Activated CD8-positive, alpha-beta memory T cell treated with anti-CD3 and anti-CD28 coated beads, Interleukin-2, amount 50 U/mL, for 1 hour (primary cell): ENCODE data around the gene SPPL2C.

Source experiments
- DNase-seq: peaks from one replicate; pipeline ENCODE4 v3.0.0-alpha.2; 2020; ENCODE audit errors: extremely low read depth

The SPPL2C gene

DNA sequence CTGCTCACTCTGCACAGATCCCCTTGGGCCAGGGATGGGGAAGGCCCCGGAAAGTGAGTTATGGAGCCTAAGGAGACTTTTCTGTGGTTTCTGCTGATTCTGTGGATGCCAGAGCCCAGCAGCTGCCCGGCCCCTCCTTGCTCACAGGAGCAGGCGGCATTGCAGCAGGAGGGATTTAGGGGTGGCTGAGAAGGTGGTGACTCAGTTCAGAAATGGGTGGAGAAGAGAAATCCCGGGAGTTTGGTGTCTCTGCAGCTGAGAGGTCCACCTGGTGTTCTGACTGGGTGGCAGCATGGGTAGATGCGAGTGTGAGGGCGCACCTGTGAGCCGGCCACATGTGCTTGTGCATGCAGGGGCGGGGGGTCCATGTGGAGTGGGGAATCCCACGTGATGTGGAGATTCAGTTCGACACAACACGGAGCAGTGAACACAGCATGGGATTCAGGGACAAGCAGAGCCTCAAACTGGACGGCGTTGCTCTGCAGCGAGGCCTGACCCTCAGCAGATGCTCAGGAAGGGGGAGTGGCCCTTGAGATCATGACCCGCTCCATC, 16.0 kb upstream of the SPPL2C start:
- DNase-seq = no peak

DNA sequence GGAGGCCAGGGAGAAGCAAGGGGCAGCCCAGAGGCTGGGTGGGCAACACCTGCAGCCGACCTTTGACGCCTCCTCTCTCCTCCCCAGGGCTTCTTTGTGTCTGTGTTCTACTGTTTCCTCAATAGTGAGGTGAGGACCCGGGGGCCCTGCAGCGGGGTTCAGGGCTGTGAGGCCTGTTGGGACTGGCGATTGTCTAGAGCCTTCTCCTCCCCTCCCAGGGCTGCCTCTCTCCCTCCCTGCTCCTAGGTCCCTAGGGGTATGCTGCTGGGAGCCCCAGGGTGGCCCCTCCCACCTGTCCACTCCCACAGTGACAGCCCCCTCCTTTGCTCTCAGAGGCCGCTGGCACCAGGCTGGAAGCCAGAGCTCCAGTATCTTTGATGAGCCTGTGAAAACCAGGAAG, 10.8 kb upstream of the SPPL2C start:
- DNase-seq = no peak

DNA sequence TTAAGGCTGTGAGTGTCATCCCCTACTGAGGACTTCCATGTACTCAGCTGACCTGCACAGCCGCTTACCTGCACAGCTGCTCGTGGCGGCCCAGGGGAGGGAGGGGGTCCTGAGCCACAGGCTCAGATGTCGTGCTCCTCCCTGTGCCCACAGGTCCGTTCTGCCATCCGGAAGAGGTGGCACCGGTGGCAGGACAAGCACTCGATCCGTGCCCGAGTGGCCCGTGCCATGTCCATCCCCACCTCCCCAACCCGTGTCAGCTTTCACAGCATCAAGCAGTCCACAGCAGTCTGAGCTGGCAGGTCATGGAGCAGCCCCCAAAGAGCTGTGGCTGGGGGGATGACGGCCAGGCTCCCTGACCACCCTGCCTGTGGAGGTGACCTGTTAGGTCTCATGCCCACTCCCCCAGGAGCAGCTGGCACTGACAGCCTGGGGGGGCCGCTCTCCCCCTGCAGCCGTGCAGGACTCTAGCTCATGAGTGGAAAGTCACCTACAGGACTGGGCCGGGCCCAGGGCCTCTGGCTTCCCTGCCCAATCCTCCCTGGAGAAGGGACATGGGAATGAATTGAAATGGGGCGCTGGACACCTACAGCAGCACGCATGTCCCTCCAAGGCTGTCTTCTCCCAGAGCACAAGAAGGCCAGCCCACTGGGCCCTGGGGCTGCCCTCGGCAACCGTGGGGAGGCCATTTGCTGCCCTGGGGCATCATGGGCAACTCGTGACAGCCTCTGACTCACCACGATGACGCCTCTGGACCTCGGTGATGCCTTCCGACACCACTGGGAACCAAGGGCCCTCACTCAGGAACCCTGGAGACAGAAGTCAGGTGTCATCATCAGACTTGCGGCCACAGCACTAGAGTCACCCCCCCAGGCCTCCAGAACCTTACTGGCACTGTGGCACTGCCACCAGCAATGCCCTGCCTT, 9.9 kb upstream of the SPPL2C start:
- no peak for DNase-seq

DNA sequence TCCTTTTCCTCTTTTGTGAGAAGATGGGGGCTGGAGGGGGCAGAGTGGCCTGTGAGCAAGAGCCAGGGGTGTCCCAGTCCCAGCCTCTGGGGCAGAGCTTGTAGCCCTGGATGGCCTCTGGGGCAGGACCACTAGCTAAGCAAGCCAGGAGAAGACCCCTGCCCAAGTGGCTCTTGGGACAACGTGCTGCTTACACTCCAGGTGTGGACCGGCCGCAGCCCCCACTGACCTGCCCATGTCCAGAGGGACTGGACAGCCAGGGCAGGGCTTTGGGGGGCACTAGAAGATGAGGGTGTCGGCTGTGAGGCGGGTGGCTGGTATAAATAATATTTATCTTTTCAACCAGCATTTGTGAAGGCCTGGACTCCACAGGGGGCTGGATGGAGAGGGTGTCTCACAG, 9.2 kb upstream of the SPPL2C start:
- DNase-seq = no peak

DNA sequence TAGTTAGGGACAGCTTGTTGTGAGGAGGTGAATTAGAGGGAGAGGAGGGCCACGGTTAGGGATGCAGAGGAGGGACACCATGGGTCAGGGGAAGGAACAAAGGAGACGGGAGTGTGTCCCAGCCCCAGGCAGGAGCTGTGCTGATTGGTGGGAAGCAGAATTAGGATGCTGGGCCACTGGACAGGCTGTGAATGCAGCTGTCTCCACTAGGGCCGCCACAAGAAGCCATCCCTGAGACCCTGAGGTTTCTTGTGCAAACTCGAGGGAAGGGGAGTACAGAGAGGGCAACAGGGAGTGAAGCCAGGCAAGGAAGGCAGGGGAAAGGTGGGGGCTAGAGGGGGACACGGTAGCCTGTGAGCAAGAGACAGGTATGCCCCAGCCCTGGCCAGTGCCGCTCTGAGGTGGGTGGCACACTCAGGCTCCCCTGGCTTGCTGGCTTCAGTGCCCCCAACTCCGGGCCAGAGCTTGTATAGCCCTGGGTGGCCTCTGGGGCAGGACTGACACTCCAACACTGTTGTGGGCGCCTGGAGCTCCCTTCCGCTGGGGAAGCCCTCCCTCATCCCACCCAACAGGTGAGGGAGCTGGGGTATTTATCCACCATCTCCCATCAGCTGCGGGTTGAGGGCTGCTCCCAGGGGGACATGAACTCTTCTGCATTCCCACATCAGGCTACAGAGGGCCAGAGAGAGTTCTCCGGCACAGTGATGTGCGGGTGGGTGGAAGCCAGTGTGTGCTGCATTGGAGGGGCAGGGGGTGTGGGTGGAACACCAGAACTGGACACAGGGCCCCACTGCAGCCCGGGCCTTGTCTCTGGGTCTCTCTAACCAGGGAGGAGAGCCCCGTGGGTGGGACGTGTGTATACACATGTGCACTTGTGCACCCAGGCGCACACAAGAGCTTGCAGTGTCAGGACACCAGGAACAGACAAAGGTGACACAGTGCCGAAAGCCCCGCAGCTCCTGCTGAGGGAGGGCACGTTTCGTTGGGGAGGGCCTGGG, 8.3 kb upstream of the SPPL2C start:
- DNase-seq = no peak

DNA sequence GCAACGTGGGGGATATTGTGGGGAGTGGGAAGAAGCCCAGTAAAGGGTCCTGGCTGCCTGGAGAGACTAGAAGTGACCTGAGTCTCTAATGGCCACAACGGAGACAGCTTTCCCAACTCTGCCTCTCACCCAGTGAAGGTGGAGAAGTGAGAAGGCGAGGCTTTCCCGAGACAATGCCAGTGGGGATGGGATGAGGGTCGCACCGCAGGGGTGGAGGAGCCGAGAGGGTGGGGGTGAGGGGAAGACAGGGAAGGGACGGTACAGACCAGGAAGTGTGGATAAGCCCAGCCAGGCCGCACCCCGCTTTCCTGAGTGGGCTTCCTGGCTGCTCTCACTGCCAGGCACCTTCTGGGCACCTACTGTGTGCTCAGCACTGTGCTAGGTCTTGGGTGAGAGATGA, 7.5 kb upstream of the SPPL2C start:
- no peak for DNase-seq

DNA sequence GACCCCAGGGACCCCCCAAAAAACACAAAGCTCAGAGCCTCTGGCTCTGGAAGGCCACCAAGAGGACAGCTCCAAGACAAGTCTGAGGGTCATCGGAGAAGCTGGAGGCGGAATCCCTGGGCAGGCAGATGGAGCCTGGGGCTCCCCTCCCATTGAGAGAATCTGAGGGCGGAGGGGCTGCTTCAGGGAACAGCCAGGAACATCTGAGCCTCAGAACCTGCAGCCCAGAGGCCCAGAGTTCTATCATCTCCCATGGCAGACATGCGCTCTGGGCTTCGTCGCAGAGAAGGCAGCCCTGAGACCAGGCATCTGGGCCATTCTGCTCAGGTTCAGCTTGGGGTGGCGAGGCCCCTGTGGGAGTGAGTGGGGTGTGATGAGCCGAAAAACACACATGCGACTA, 7.1 kb upstream of the SPPL2C start:
- no peak for DNase-seq

DNA sequence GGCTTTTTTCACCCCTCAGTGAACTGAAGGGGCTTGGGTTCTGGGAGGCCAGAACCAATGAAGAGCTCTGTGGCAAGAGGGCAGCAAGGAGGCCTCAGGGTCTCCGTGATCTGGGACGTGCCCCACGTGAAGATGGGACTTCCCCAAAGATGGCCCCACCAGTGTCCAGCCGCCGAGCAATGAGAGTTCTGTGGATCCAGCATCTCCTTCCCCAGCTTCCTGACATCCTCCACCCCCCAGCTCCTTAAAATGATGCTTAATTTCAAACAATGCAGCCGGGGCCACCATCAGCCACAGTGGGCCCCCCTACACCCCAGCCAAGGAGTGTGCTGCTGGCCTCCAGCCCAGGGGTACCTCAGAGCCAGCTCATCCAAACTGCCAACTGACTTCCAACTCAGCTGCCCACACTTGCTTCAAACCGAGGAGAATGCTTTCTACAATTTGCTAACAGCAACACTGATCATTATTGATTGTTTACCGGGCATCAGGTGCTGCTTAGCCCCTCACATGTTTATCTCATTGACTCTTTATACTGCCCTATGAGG, 5.9 kb upstream of the SPPL2C start:
- DNase-seq = no peak

DNA sequence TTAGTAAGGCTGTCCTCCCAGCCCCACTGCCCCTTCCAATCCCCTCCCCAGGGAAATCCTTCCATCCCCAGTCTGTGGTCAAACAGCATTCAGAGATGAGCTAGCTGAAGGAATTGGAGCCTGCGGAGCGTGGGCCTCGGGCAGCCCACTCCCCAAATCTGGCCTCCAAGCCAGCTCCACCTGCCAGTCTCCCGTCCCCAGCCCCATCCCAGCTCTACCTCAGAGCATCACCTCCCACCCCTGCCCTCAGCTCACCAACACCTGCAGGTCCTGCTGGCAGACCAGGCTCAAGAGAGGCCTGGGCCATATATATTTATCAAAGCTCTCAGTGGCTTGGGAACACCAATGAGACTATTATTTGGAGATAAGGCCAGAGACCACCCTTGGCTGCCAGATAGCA, 5.2 kb upstream of the SPPL2C start:
- DNase-seq = no peak

DNA sequence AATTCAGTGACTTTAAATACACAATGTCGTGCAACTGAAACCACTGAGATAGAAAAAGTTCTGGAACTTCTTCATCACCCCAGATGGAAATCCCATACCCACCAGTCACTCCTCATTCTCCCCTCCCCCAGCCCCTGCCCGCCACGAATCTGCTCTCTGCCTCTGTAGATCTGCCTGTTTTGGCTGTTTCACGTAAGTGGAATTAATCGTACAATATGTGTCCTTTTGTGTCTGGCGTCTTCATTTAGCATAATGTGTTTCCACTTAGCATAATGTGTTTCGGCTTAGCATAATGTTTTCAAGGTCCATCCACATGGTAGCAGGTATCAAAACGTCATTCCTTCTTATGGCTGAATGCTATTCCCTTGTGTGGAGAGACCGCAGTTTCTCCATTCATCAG, 3.5 kb upstream of the SPPL2C start:
- DNase-seq = no peak

DNA sequence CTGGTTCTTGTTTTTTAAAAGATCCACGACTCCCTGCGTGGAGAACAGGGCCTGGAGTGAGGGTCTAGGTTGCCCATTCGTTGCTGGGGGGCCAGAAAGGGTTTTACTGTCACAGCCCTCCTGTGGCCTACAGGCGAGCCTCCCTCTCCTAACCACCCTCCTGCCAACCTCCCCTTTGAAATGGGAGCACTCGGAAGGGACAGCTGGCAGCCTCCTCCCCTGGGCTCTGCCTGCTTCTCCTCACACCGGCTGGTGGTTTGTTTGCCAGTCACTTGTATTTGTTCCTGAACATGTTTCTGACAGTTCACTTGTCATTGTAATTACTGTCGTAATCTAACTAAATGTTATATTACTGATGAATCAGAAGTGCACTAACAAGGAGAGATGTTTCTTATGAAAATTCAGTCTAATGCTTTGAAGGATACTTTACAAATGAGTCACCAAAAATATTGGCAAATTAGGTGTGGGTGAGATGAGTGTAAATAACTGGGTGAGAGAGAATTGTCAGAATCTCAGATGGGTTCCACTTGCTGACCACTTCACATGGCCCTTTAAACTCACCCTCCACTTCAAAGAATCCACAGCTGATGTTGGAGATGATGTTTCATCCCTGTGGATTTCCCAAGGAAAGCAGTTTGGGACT, 2.7 kb upstream of the SPPL2C start:
- DNase-seq = no peak

DNA sequence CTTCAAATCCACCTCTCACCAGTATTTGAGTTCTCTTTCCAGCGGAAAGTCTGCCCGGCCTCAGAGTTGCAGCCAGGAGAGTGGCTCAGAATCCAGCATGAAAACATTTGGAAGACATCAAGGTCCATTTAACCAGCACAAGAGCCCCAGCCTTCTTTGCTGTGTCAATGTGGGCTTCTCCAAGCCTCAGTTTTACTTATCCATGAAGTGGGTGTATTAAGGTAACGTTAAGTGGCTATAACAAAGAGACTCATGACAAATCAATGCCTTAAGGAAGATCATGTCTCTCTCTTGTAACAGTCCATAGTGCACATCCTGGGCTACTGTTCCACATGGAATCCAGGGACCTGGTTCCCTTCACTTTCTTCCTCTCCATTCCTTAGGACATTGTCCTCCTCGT, 959 bp upstream of the SPPL2C start:
- DNase-seq = no peak

DNA sequence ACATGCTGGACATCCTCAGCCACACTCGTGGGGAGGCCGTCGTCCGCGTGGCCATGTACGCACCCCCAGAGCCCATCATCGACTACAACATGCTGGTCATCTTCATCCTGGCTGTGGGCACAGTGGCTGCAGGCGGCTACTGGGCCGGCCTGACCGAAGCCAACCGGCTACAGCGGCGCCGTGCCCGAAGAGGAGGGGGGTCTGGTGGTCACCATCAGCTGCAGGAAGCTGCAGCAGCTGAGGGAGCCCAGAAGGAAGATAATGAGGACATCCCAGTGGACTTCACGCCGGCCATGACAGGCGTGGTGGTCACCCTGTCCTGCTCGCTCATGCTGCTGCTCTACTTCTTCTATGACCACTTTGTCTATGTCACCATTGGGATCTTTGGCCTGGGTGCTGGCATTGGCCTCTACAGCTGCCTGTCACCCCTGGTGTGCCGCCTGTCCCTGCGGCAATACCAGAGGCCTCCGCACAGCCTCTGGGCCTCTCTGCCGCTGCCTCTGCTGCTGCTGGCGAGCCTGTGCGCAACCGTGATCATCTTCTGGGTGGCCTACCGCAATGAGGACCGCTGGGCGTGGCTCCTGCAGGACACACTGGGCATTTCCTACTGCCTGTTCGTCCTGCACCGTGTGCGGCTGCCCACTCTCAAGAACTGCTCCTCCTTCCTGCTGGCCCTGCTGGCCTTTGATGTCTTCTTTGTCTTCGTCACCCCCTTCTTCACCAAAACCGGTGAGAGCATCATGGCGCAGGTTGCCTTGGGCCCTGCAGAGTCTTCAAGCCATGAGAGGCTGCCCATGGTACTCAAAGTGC, 900 bp downstream of the SPPL2C start:
- DNase-seq = no peak

DNA sequence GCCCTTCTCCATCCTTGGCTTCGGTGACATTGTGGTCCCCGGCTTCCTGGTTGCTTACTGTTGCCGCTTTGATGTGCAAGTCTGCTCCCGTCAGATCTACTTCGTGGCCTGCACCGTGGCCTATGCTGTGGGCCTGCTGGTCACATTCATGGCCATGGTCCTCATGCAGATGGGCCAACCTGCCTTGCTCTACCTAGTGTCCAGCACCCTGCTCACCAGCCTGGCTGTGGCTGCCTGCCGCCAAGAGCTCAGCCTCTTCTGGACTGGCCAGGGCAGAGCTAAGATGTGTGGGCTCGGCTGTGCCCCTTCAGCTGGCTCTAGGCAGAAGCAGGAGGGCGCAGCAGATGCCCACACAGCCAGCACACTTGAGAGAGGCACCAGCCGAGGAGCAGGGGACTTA, 1.5 kb downstream of the SPPL2C start:
- DNase-seq = no peak

DNA sequence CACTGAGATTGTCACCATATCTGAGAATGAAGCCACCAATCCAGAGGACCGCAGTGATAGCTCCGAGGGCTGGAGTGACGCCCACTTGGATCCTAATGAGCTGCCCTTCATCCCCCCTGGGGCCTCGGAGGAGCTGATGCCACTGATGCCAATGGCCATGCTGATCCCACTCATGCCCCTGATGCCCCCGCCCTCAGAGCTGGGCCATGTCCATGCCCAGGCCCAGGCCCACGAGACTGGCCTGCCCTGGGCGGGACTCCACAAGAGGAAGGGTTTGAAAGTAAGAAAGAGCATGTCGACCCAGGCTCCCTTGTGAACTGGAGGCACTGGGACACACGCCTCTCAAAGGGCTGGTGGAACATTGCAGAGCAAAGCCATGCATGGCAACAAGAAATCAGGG, 2.0 kb downstream of the SPPL2C start:
- no peak for DNase-seq

DNA sequence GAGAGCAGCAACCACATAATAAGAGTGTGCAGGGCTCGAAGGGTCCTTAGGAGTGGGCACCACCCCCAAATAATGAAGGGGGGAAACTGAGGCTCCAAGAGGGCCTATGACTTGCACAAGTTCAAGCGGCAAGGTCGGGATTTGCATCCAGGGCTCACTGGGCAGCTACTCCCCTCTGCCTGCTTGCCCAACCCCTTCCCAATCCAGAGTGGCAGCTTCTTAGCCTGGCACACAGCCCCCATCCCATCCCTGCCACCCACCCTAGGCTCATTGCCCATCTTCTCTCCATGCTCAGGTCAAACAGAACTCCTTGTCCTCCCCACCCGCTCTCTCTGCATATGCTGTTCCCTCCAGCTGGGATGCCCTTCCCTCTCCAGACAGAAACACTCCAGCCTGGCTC, 2.4 kb downstream of the SPPL2C start:
- no peak for DNase-seq

DNA sequence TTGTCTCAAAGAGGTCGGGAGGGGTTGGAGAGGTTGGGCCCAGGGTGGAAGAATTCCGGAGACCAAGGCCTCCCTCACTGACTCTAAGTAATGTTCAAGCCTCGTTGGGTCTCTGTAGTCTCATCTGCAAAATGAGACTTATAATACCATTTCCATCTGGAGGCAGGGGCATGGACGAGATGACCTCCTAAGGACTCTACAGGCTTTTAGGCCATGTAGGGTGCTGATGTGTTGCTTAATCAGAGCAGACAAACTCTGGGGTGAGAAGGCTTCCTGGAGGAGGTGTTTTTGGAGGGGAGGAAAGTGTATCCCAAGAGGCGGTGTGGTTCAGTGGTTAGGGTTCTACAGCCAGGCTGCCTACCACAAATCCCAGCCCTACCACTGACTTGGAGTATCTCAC, 3.1 kb downstream of the SPPL2C start:
- no peak for DNase-seq

DNA sequence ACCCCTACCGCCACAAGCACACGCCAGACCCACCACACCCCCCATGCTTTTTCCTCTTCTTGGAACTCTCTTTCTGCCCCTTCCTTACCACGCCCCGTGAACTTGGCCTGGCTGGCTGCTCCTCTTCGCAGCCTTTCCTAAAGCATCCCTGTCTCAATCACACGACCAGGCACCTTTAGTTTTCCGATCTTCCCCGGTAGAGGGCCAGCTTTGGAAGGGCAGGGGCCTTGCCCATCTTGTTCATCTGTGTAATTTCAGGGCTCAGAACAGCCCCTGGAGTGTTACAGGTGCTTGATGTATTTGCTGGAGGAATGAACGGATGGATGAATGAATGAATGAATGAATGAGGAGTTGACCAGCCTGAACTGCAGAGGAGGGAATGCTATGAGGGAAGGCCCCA, 3.7 kb downstream of the SPPL2C start:
- DNase-seq = no peak

DNA sequence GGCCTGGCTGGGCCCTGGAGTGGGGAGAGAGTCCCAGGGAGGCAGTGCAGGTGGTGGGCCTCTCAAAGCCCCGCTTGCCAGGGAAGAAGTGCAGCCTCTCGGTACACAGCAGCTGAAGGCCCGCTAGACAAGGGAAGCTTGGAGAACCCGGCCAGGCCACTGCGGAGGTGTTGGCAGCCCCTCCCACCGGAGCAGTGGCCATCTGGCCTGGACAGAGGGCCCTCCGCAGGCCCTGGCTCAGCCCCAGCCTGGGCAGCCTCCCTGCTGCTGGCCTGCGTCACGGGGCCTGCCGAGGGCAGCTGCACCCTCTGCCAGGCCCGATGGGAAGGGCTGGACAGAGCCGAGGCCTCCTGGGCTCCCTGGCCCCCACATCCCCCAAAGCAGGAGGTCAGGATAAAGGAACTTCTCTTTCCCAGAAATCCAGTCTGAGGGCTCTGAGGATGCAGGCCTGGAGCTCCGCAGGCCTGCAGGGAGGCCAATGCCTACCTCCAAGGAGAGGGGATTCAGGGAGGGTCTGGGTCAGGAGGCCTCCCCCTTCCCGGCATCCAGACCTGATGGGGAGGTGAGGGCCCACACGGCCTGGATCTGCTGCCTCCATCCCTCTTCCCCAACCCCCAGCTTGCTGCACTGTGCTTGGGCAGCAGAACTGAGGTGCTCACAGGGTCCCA, 4.3 kb downstream of the SPPL2C start:
- no peak for DNase-seq

DNA sequence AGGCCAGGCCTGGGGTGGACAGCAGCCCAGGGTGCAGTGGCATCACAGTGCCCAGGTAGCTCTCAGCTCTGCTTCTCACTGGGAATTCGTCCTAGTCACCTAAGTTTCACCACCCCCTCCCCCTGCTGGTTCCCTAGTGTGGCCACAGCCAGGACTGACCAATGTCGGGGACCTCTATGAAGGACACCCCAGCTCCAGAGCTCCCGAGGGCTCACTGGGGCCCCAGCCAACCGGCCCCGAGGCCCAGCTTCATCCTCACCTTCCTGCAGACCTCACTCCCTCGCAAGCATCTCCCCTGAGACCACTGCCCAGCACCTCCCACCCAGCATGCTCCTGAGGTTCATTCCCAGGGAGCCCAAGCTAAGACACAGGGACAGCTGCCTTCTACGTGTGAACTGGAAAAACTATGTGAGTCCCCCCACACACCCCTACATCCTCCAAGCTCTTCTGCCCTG, 4.9 kb downstream of the SPPL2C start:
- DNase-seq = no peak
